HCT116 (cell line): ENCODE results near the gene ANKRD44. TPM values are rescaled to one million over a fixed set of nuclear protein-coding genes. Genes with fewer than 3 reads are reported as not detected.

ENCODE experiments used
- ATAC-seq: fragments of 200-7000 bp; cut with Tn5 transposase; 2 replicates; pipeline ENCODE4 v1.9.1; 2020; ENCODE audit warnings: mild to moderate bottlenecking, moderate library complexity
- BruUV-seq: library from RNA; stranded (reverse); fragments of 400-500 nt; replicated peaks from 2 replicates; lab custom pipeline; 2021; lab: Mats Ljungman, UMichigan
- CTCF ChIA-PET: fragments of 300-600 bp; sonication (Branson Sonifier 250); formaldehyde crosslinking; loops from one replicate; lab custom pipeline; 2021; ENCODE audit warnings: antibody characterized with exemption; lab: Charles Lee
- POLR2A ChIA-PET: fragments of 300-600, 350-600 bp; sonication (Branson Sonifier 250); formaldehyde crosslinking; loops from one replicate; lab custom pipeline; 2021; ENCODE audit warnings: antibody characterized with exemption; lab: Charles Lee
- RAD21 ChIA-PET, 2 experiments: fragments of 300-600 bp; sonication (Branson Sonifier 250); formaldehyde crosslinking; loops; one replicate each; lab custom pipeline; 2023; ENCODE audit warnings: low total read pairs in 2 of 2; ENCODE audit not compliant: uncharacterized antibody in 2 of 2, unreplicated experiment in 2 of 2, low non-redundant PET in 1 of 2; lab: Charles Lee
- DNase-seq: peaks from one replicate; pipeline ENCODE4 v3.0.0-alpha.2; 2010; ENCODE audit warnings: low read depth, low spot score
- H2AFZ ChIP-seq: fragments of 200-600 bp; shearing (Covaris generic), sonication (generic); 2 replicates; pipeline ENCODE4 v1.6.1; 2017; ENCODE audit warnings: low read depth, mixed run types, mixed read lengths, antibody characterized with exemption, low read length; ENCODE audit not compliant: poor library complexity, severe bottlenecking
- H3K27ac ChIP-seq: 2 replicates; pipeline ENCODE4 v1.5.1; 2012; ENCODE audit warnings: low read depth, low read length
- H3K27me3 ChIP-seq: fragments of 200-600 bp; sonication (generic); 2 replicates; pipeline ENCODE4 v1.6.1; 2016; ENCODE audit warnings: mixed run types, low read length, mixed read lengths; ENCODE audit not compliant: insufficient read depth
- H3K36me3 ChIP-seq, 2 experiments: fragments of 200-500 bp in 1 of 2; fragments of 200-600 bp in 1 of 2; sonication (Bioruptor generic) in 1 of 2; sonication (generic) in 1 of 2; 2 replicates each; pipeline versions ENCODE4 v1.5.1 to v1.6.1; 2014 to 2016; ENCODE audit warnings: low read length in 2 of 2, inconsistent platforms in 1 of 2, mixed read lengths in 1 of 2, mixed run types in 1 of 2; ENCODE audit not compliant: insufficient read depth in 2 of 2, control insufficient read depth in 1 of 2
- H3K4me1 ChIP-seq, 2 experiments: fragments of 200-600 bp in 1 of 2; sonication (generic) in 1 of 2; 2 replicates each; pipeline versions ENCODE4 v1.5.1 to v1.6.1; 2012 to 2017; ENCODE audit warnings: low read length in 2 of 2, inconsistent platforms in 1 of 2, mild to moderate bottlenecking in 1 of 2, mixed read lengths in 1 of 2, mixed run types in 1 of 2, moderate library complexity in 1 of 2; ENCODE audit not compliant: insufficient read depth in 2 of 2, control insufficient read depth in 1 of 2
- H3K4me2 ChIP-seq: fragments of 200-600 bp; sonication (generic); 2 replicates; pipeline ENCODE4 v1.6.1; 2017; ENCODE audit warnings: mixed run types, low read length, mixed read lengths
- H3K4me3 ChIP-seq, 2 experiments: fragments of 200-600 bp in 1 of 2; sonication (generic) in 1 of 2; replicated peaks in 1 of 2; 2 replicates each; pipeline ENCODE4 v1.5.1; 2011 to 2016; ENCODE audit warnings: low read length in 2 of 2, control low read depth in 1 of 2, low read depth in 1 of 2, mild to moderate bottlenecking in 1 of 2, mixed read lengths in 1 of 2, mixed run types in 1 of 2
- H3K79me2 ChIP-seq: fragments of 200-600 bp; sonication (generic); 2 replicates; pipeline ENCODE4 v1.6.1; 2017; ENCODE audit warnings: mild to moderate bottlenecking, mixed run types, low read length, moderate library complexity, mixed read lengths; ENCODE audit not compliant: insufficient read depth
- H3K9ac ChIP-seq: fragments of 200-600 bp; sonication (generic); 2 replicates; pipeline ENCODE4 v1.6.1; 2016; ENCODE audit warnings: low read length, mixed read lengths
- H3K9me2 ChIP-seq: fragments of 200-600 bp; sonication (generic), shearing (Covaris generic); 2 replicates; pipeline ENCODE4 v1.6.1; 2017; ENCODE audit warnings: mixed run types, mild to moderate bottlenecking, moderate library complexity; ENCODE audit not compliant: insufficient read depth
- H3K9me3 ChIP-seq, 2 experiments: fragments of 200-500 bp in 1 of 2; fragments of 200-600 bp in 1 of 2; sonication (Bioruptor generic) in 1 of 2; sonication (generic) in 1 of 2; 2 replicates each; pipeline ENCODE4 v1.6.1; 2014 to 2017; ENCODE audit warnings: low read length in 2 of 2, mixed read lengths in 2 of 2, inconsistent platforms in 1 of 2, low read depth in 1 of 2, mild to moderate bottlenecking in 1 of 2, mixed run types in 1 of 2, moderate library complexity in 1 of 2; ENCODE audit not compliant: control insufficient read depth in 1 of 2, insufficient read depth in 1 of 2
- H4K20me1 ChIP-seq: fragments of 200-600 bp; sonication (generic), shearing (Covaris generic); 2 replicates; pipeline ENCODE4 v1.6.1; 2017; ENCODE audit warnings: mixed run types, mild to moderate bottlenecking, moderate library complexity; ENCODE audit not compliant: insufficient read depth
- CEBPB ChIP-seq: IDR thresholded peaks from 2 replicates; pipeline ENCODE4 v1.6.1; 2012; ENCODE audit warnings: low read depth
- EGR1 ChIP-seq: IDR thresholded peaks from 2 replicates; pipeline ENCODE4 v1.6.1; 2012; ENCODE audit warnings: low read depth
- EZH2 ChIP-seq: fragments of 200-600 bp; sonication (generic); IDR thresholded peaks from 2 replicates; pipeline ENCODE4 v1.6.1; 2017; ENCODE audit warnings: antibody characterized with exemption, mixed run types
- EZH2phosphoT487 ChIP-seq: fragments of 200-600 bp; IDR thresholded peaks from 2 replicates; pipeline ENCODE4 v1.6.1; 2018; ENCODE audit warnings: antibody characterized with exemption, borderline replicate concordance
- SP1 ChIP-seq: IDR thresholded peaks from 2 replicates; pipeline ENCODE4 v1.6.1; 2012; ENCODE audit warnings: low read depth
- TCF7L2 ChIP-seq: IDR thresholded peaks from 2 replicates; pipeline ENCODE4 v1.7.0; 2011; ENCODE audit warnings: borderline replicate concordance, inconsistent platforms; ENCODE audit not compliant: insufficient read depth, insufficient read length; ENCODE audit errors: extremely low read depth
- ZNF274 ChIP-seq: fragments of 200-500 bp; sonication (Bioruptor generic); IDR thresholded peaks from 2 replicates; pipeline ENCODE4 v1.6.1; 2014; ENCODE audit warnings: mild to moderate bottlenecking, low read depth, low read length, inconsistent platforms
- intact Hi-C: fragments of 100-400 bp; cut with micrococcal nuclease; formaldehyde crosslinking; loops from 2 replicates; pipeline ENCODE4 v1.10.0; 2022
- total RNA-seq: library from RNA; stranded (reverse); gene quantifications from one replicate; pipeline ENCODE4 v1.2.1, GENCODE V29; 2021; ENCODE audit not compliant: unreplicated experiment
- TF ChIP-seq, protein P1 (sequence below): IDR thresholded peaks from 2 replicates; pipeline ENCODE4 v1.6.1; 2012
- TF ChIP-seq, protein P2 (sequence below): IDR thresholded peaks from 2 replicates; pipeline ENCODE4 v1.6.1; 2012
- TF ChIP-seq, protein P3 (sequence below): IDR thresholded peaks from 2 replicates; pipeline ENCODE4 v1.6.1; 2012; ENCODE audit warnings: low read depth

Gene ANKRD44
- total RNA-seq, 1 experiment from 2014 or later, result 2.7 TPM

DNA sequence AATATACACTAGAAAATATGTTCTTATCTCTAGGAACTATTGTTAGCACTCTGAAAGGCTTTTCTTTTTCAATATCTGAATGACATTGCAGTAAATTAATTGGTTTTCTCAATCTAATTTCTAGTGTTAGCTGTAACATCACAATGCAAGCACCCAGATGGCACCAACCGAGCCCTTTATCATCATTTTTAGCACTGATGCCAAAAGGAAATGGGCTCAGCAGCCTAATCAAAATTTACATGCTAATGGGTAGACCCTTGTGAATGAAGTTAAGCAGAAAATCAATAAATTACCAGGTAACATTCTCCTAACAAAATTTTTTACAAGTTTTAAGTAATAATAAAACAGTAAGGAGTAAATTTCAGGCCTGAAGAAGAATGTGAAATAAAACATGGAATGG, 330.6 kb downstream of the ANKRD44 start:
- Histone ChIP-seq H4K20me1 (no peaks in the 10 kb centered on the region), H3K79me2 (no peaks in the 10 kb centered on the region), H3K36me3 (no peaks in the 10 kb centered on the region), H3K27me3 (no peaks in the 10 kb centered on the region), H3K27ac (no peak overlapping the region), H3K4me2 (no peak overlapping the region), H3K4me3 (no peak overlapping the region), H3K9ac (no peak overlapping the region), H3K9me2 (no peaks in the 10 kb centered on the region), H3K9me3 (no peaks in the 10 kb centered on the region), H3K4me1 (no peaks in the 10 kb centered on the region), H2AFZ (no peak overlapping the region)
- intact Hi-C loops, result no loop called here
- ATAC-seq, result no peak
- TF ChIP-seq TCF7L2, result no peak
- no peak for TF ChIP-seq SP1
- ChIA-PET CTCF (no interaction called here), POLR2A (no interaction called here), RAD21 (no interaction called here)
- no TSS peak for BruUV-seq
- no peak for DNase-seq

DNA sequence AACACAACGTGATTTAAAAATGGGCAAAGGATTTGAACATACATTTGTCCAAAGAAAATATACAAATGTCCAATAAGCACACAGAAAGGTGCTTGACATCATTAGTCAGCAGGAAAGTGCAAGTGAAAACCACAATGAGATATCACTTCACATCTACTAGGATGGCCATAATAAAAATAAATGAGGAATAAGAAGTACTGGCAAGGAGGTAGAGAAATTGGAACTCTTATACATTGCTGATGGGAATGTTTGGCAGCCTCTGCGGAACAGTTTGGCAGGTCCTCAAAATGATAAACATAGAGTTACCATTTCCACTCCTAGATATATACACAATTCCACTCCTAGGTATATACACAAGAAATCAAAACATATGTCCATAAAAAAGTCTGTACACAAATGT, 333.1 kb downstream of the ANKRD44 start:
- ChIA-PET POLR2A (no interaction called here), CTCF (no interaction called here), RAD21 (no interaction called here)
- Histone ChIP-seq H3K36me3 (no peaks in the 10 kb centered on the region), H4K20me1 (no peaks in the 10 kb centered on the region), H3K27me3 (no peaks in the 10 kb centered on the region), H3K79me2 (no peaks in the 10 kb centered on the region), H3K27ac (no peak overlapping the region), H3K4me2 (no peak overlapping the region), H3K9me2 (no peaks in the 10 kb centered on the region), H3K9ac (no peak overlapping the region), H2AFZ (no peak overlapping the region), H3K4me1 (no peaks in the 10 kb centered on the region), H3K4me3 (no peak overlapping the region), H3K9me3 (no peaks in the 10 kb centered on the region)
- TF ChIP-seq, protein P1, sequence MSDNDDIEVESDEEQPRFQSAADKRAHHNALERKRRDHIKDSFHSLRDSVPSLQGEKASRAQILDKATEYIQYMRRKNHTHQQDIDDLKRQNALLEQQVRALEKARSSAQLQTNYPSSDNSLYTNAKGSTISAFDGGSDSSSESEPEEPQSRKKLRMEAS, result no peak
- TF ChIP-seq CEBPB (no peak), ZNF274 (no peak), EGR1 (no peak), EZH2 (no peak), EZH2phosphoT487 (no peak)
- TF ChIP-seq, protein P2, sequence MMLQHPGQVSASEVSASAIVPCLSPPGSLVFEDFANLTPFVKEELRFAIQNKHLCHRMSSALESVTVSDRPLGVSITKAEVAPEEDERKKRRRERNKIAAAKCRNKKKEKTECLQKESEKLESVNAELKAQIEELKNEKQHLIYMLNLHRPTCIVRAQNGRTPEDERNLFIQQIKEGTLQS, result no peak
- TF ChIP-seq, protein P3, sequence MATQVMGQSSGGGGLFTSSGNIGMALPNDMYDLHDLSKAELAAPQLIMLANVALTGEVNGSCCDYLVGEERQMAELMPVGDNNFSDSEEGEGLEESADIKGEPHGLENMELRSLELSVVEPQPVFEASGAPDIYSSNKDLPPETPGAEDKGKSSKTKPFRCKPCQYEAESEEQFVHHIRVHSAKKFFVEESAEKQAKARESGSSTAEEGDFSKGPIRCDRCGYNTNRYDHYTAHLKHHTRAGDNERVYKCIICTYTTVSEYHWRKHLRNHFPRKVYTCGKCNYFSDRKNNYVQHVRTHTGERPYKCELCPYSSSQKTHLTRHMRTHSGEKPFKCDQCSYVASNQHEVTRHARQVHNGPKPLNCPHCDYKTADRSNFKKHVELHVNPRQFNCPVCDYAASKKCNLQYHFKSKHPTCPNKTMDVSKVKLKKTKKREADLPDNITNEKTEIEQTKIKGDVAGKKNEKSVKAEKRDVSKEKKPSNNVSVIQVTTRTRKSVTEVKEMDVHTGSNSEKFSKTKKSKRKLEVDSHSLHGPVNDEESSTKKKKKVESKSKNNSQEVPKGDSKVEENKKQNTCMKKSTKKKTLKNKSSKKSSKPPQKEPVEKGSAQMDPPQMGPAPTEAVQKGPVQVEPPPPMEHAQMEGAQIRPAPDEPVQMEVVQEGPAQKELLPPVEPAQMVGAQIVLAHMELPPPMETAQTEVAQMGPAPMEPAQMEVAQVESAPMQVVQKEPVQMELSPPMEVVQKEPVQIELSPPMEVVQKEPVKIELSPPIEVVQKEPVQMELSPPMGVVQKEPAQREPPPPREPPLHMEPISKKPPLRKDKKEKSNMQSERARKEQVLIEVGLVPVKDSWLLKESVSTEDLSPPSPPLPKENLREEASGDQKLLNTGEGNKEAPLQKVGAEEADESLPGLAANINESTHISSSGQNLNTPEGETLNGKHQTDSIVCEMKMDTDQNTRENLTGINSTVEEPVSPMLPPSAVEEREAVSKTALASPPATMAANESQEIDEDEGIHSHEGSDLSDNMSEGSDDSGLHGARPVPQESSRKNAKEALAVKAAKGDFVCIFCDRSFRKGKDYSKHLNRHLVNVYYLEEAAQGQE, result no peak
- no peak for ATAC-seq
- no TSS peak for BruUV-seq
- intact Hi-C loops, result no loop called here
- DNase-seq, result no peak
